ENCODE measurements around the gene DNAH12. TPM values are rescaled to one million over a fixed set of nuclear protein-coding genes. Genes with fewer than 3 reads are reported as not detected.

The DNAH12 gene
- total and polyA plus RNA-seq, 4 donors = 0.05 to 0.08 (median 0.08) TPM; not detected in 1

- Histone ChIP-seq H3K9me3 (ENCODE audit: control insufficient read depth in 4 of 4, low read length in 3 of 4) (no peaks in the 10 kb centered on the region), H3K36me3 (ENCODE audit: control insufficient read depth in 4 of 4, insufficient read depth in 3 of 4, low read depth in 1 of 4, low read length in 3 of 4) (peaks cover 0 to 5% (median 0%) of the 10 kb centered on the region in 4 donors), H3K4me3 (ENCODE audit: low read depth in 1 of 3, low read length in 3 of 3) (no peak overlapping the region), H3K9ac (ENCODE audit: low read depth in 1 of 2, low read length in 2 of 2) (no peak overlapping the region), H3K4me1 (ENCODE audit: control insufficient read depth in 4 of 4, insufficient read depth in 4 of 4, low read length in 3 of 4) (no peaks in the 10 kb centered on the region), H3K27ac (ENCODE audit: low read depth in 1 of 2, low read length in 2 of 2) (no peak overlapping the region), H3K27me3 (ENCODE audit: control insufficient read depth in 4 of 4, insufficient read depth in 4 of 4, low read length in 3 of 4) (no peaks in the 10 kb centered on the region)
- 92% methylated on average over 5 of the region's 5 CpGs for WGBS
- DNase-seq (ENCODE audit: low spot score) = no peak
- TF ChIP-seq HNF4A (conservative IDR thresholded peaks at IDR 0.05) (no peak), CTCF (IDR thresholded peaks at IDR 0.05; ENCODE audit: low read depth, low read length, missing input control) (no peak), RXRA (IDR thresholded peaks at IDR 0.05) (no peak), HNF4G (IDR thresholded peaks at IDR 0.05) (no peak), JUND (IDR thresholded peaks at IDR 0.05) (no peak), RAD21 (IDR thresholded peaks at IDR 0.05) (no peak), YY1 (IDR thresholded peaks at IDR 0.05) (no peak), FOXA1 (IDR thresholded peaks at IDR 0.05) (no peak), TAF1 (conservative IDR thresholded peaks at IDR 0.05) (no peak), GABPA (IDR thresholded peaks at IDR 0.05 in 1 of 2, conservative IDR thresholded peaks at IDR 0.05 in 1 of 2) (no peak), MAX (IDR thresholded peaks at IDR 0.05) (no peak), REST (IDR thresholded peaks at IDR 0.05) (no peak), EGR1 (IDR thresholded peaks at IDR 0.05; ENCODE audit: low read depth in 2 of 2) (no peak), ZBTB33 (IDR thresholded peaks at IDR 0.05) (no peak)
These were observed 264.5 kb downstream of the DNAH12 start for GRCh38 chr3:57279685-57280084.

GRCh38 chr3:57278237-57278636, 265.9 kb downstream of the DNAH12 start:
- DNase-seq (ENCODE audit: low spot score) = no peak
- Histone ChIP-seq H3K27me3 (ENCODE audit: control insufficient read depth in 4 of 4, insufficient read depth in 4 of 4, low read length in 3 of 4) (no peaks in the 10 kb centered on the region), H3K36me3 (ENCODE audit: control insufficient read depth in 4 of 4, insufficient read depth in 3 of 4, low read depth in 1 of 4, low read length in 3 of 4) (peaks cover 0 to 11% (median 1%) of the 10 kb centered on the region in 4 donors), H3K4me1 (ENCODE audit: control insufficient read depth in 4 of 4, insufficient read depth in 4 of 4, low read length in 3 of 4) (no peaks in the 10 kb centered on the region), H3K27ac (ENCODE audit: low read depth in 1 of 2, low read length in 2 of 2) (no peak overlapping the region), H3K4me3 (ENCODE audit: low read depth in 1 of 3, low read length in 3 of 3) (no peak overlapping the region), H3K9ac (ENCODE audit: low read depth in 1 of 2, low read length in 2 of 2) (no peak overlapping the region), H3K9me3 (ENCODE audit: control insufficient read depth in 4 of 4, low read length in 3 of 4) (no peaks in the 10 kb centered on the region)
- 86% methylated on average over 1 of the region's 1 CpG for WGBS
- TF ChIP-seq FOXA1 (IDR thresholded peaks at IDR 0.05) = no peak
- no peak for TF ChIP-seq REST (IDR thresholded peaks at IDR 0.05)
- no peak for TF ChIP-seq GABPA (IDR thresholded peaks at IDR 0.05 in 1 of 2, conservative IDR thresholded peaks at IDR 0.05 in 1 of 2)
- TF ChIP-seq HNF4A (conservative IDR thresholded peaks at IDR 0.05) = no peak
- TF ChIP-seq ZBTB33 (IDR thresholded peaks at IDR 0.05) = no peak
- TF ChIP-seq MAX (IDR thresholded peaks at IDR 0.05) = no peak
- no peak for TF ChIP-seq CTCF (IDR thresholded peaks at IDR 0.05; ENCODE audit: low read depth, low read length, missing input control)
- TF ChIP-seq HNF4G (IDR thresholded peaks at IDR 0.05) = no peak
- no peak for TF ChIP-seq EGR1 (IDR thresholded peaks at IDR 0.05; ENCODE audit: low read depth in 2 of 2)
